Activated CD8-positive, alpha-beta memory T cell treated with anti-CD3 and anti-CD28 coated beads, Interleukin-2, amount 10 ng/mL, durations not matched to agents 7 days and 5 days (primary cell): ENCODE results near the gene LRRTM1. TPM values are rescaled to one million over a fixed set of nuclear protein-coding genes. Genes with fewer than 3 reads are reported as not detected.

ENCODE experiments used
- ATAC-seq: fragments of 150-1000 bp; cut with Tn5 transposase; one replicate; pipeline ENCODE4 v1.10.0; 2021; ENCODE audit warnings: moderate library complexity
- CTCF ChIA-PET: fragments of 350-600 bp; sonication (Branson Sonifier 250); formaldehyde crosslinking; loops from one replicate; lab custom pipeline; 2021; ENCODE audit warnings: antibody characterized with exemption; lab: Charles Lee
- DNase-seq: peaks from one replicate; pipeline ENCODE4 v3.0.0-alpha.2; 2020
- H3K27ac Mint-ChIP-seq: one replicate; pipeline ENCODE4 v1.8.0; 2021; ENCODE audit warnings: mild to moderate bottlenecking, mixed read lengths
- H3K27me3 Mint-ChIP-seq: one replicate; pipeline ENCODE4 v1.8.0; 2021; ENCODE audit warnings: mixed read lengths
- H3K36me3 Mint-ChIP-seq: one replicate; pipeline ENCODE4 v1.8.0; 2021; ENCODE audit warnings: mild to moderate bottlenecking, mixed read lengths
- H3K4me1 Mint-ChIP-seq: one replicate; pipeline ENCODE4 v1.8.0; 2021; ENCODE audit warnings: mixed read lengths
- H3K4me3 Mint-ChIP-seq: one replicate; pipeline ENCODE4 v1.8.0; 2021; ENCODE audit warnings: mild to moderate bottlenecking, moderate library complexity, mixed read lengths
- H3K9me3 Mint-ChIP-seq: one replicate; pipeline ENCODE4 v1.8.0; 2022; ENCODE audit warnings: low read depth, mixed read lengths
- total RNA-seq, 2 experiments: library from RNA; stranded (reverse); gene quantifications; one replicate each; pipeline ENCODE4 v1.2.3, GENCODE V29; 2021

The LRRTM1 gene
- total RNA-seq, 2 experiments from 2014 or later, result not detected

DNA sequence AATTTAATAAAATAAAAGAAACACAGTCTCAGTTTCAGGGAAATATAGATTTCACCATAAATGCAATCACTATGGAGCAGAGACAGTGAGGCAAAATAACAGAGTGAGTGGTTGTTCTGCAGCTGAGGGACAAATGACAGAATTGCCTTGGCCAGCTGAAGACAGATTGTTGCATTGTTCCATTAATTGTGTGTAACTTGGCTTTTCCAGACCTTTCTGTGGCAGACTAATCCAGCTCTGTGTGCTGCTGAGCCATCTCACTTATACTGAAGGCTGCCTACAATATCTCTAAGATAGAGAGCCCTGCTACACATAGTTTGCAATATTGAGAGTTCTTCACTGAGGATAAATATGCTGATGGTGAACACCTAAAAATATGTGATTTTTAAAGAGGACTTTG lies 11.5 kb downstream of the LRRTM1 start:
- DNase-seq (no peak), ATAC-seq (no peak)
- Mint-ChIP-seq H3K4me1 (no peaks in the 10 kb centered on the region), H3K27ac (no peak overlapping the region), H3K27me3 (no peaks in the 10 kb centered on the region), H3K9me3 (peaks cover 2% of the 10 kb centered on the region), H3K36me3 (no peaks in the 10 kb centered on the region), H3K4me3 (no peak overlapping the region)
- CTCF ChIA-PET, result no interaction called here

DNA sequence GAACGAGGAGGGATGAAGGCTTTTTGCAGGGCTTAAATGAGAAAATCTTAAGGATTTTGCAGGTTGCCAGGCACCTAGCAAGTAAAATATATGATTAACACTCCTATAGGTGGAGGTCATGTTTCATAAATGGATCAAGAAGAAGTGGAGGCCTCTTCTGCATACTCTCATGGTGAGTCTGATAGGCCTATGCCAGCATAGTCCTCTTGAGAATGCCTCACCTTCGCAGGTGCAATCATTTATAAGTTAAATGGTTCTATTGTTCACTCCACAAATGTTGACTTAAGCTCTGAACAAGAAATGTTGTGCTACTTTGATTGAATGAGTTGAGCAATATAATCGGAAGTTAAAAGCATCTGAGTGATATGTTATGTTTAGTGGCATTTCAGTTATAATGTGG lies 12.1 kb downstream of the LRRTM1 start:
- CTCF ChIA-PET, result no interaction called here
- ATAC-seq (no peak), DNase-seq (no peak)
- H3K27me3 Mint-ChIP-seq, result no peaks in the 10 kb centered on the region
- no peak overlapping the region for H3K4me3 Mint-ChIP-seq
- no peaks in the 10 kb centered on the region for H3K4me1 Mint-ChIP-seq
- no peaks in the 10 kb centered on the region for H3K36me3 Mint-ChIP-seq
- H3K9me3 Mint-ChIP-seq, result peaks cover 2% of the 10 kb centered on the region
- no peak overlapping the region for H3K27ac Mint-ChIP-seq

DNA sequence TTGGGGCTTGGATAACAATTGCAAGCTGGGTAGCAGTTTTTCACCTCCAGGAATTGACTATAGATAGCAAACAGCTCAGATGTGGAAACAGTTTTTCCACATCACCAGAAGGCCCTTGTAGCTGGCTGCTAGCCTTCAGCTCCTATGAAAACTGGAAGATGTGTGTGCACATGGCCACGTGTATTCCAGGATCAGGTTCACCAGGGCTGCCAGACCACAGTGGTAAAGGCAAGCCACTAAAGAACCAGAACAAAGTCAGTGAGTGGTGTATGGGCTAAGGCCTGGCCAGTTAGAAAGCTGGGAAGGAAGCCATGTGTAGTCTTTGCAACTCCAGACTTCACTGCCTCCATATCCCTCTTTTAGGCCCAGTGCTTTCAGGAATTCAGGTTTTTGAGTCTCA lies 12.9 kb downstream of the LRRTM1 start:
- Mint-ChIP-seq H3K27me3 (no peaks in the 10 kb centered on the region), H3K4me1 (no peaks in the 10 kb centered on the region), H3K4me3 (no peak overlapping the region), H3K36me3 (no peaks in the 10 kb centered on the region), H3K9me3 (peaks cover 4% of the 10 kb centered on the region), H3K27ac (no peak overlapping the region)
- ATAC-seq (no peak), DNase-seq (no peak)
- CTCF ChIA-PET, result no interaction called here

DNA sequence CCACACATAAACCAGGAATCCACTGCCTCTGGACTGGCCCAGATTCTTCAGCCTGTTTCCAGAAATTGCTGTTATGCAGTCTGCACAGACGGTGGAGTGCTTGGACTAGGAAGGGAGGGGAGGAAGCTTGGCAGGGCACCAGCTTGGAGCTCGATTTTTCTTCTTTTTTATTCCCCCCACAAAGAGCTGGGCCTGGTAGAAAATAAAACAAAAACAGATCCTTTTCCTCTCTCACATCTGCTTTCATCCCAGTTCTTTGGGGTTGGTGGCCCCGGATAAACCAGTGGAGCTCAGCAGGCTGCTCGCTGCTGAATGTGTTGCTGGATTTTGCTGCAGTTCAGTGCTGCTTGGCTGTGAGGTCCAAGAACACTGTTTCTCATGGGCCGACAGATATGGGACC lies 16.0 kb downstream of the LRRTM1 start:
- no peaks in the 10 kb centered on the region for H3K27me3 Mint-ChIP-seq
- peaks cover 8% of the 10 kb centered on the region for H3K9me3 Mint-ChIP-seq
- no peak for DNase-seq
- H3K4me3 Mint-ChIP-seq, result no peak overlapping the region
- H3K27ac Mint-ChIP-seq, result no peak overlapping the region
- H3K36me3 Mint-ChIP-seq, result no peaks in the 10 kb centered on the region
- CTCF ChIA-PET, result no interaction called here
- no peak for ATAC-seq
- H3K4me1 Mint-ChIP-seq, result no peaks in the 10 kb centered on the region

DNA sequence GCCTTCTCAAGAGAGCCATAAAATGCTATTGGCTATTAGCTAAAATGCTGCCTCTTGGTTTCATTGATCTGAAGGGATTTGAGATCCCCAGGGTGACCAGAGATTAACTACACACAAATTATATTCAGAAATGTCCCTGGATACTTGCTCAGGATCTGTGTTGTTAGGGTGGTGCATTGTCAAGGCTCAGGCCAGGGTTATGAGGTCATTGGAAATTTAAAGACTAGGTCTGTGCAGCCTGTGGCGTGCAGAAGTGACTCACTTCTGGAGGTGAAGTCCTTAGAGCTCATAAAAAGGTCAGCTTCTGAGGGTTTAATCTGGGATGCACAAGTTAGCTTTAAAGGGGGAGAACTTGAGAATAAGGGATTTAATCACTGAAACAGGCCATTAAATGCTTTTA lies 23.5 kb downstream of the LRRTM1 start:
- no peak overlapping the region for H3K27ac Mint-ChIP-seq
- H3K4me3 Mint-ChIP-seq, result no peak overlapping the region
- H3K9me3 Mint-ChIP-seq, result peaks cover 2% of the 10 kb centered on the region
- ATAC-seq (no peak), DNase-seq (no peak)
- H3K36me3 Mint-ChIP-seq, result peaks cover 1% of the 10 kb centered on the region
- no peaks in the 10 kb centered on the region for H3K4me1 Mint-ChIP-seq
- CTCF ChIA-PET, result no interaction called here
- H3K27me3 Mint-ChIP-seq, result no peaks in the 10 kb centered on the region

DNA sequence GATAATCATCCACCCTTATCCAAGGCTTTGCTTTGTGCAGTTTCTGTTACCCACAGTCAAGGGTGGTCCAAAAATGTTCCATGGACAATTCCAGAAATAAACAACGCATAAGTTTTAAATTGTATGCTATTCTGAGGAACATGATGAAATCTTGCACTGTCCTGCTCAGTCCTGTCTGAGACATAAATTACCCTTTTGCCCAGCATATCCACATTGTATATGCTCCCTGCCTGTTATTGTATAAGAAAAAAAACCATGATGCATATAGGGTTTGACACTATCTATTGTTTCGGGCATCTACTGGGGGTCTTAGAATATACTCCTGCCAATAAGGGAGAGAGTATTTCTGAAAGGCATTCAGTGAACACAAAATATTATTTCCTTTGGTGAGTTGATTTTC lies 24.0 kb downstream of the LRRTM1 start:
- H3K36me3 Mint-ChIP-seq, result peaks cover 1% of the 10 kb centered on the region
- CTCF ChIA-PET, result no interaction called here
- no peaks in the 10 kb centered on the region for H3K4me1 Mint-ChIP-seq
- ATAC-seq, result no peak
- peaks cover 2% of the 10 kb centered on the region for H3K9me3 Mint-ChIP-seq
- H3K27me3 Mint-ChIP-seq, result no peaks in the 10 kb centered on the region
- H3K27ac Mint-ChIP-seq, result no peak overlapping the region
- H3K4me3 Mint-ChIP-seq, result no peak overlapping the region
- no peak for DNase-seq

DNA sequence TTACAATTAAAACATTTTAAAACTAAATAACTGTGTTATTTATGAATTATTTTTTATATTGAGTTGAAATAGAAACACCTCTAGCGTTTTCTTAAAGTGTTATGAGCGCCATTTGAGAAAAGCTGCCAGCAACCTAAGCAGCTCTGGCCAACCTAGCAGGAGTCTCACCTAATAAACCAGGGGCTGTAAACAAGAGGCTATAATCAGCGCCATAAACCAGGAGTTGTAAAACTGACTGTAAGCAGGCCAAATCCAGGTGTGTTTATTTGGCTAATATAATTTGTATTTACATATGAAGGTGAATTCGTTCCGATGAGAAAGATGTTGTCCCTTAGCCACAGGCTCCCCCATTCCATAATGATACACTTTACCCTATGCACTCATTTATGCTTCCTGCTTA lies 34.7 kb downstream of the LRRTM1 start:
- Mint-ChIP-seq H3K4me1 (no peaks in the 10 kb centered on the region), H3K27me3 (no peaks in the 10 kb centered on the region), H3K9me3 (peaks cover 6% of the 10 kb centered on the region), H3K36me3 (no peaks in the 10 kb centered on the region), H3K27ac (no peak overlapping the region), H3K4me3 (no peak overlapping the region)
- ATAC-seq (no peak), DNase-seq (no peak)
- CTCF ChIA-PET, result no interaction called here

DNA sequence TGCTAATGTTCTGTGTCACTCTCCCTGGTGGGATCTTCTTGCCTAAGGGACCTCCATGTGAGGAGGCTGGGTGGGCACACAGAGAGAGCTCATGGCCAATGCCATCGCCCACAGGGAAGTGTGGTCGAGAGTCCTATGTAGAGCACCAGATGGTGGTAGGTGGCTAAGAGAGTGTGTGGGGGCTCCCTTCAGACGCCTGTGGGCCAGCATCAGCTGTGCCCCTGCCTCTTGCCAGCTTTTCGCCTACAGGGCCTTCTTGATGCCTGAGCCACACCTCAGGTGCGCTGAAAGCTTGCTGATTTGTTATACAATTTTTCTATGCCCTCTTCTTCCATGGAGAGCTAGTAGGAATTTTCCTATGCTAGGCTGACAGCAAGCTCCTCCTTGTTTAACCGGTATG lies 38.3 kb downstream of the LRRTM1 start:
- DNase-seq (no peak), ATAC-seq (no peak)
- no peaks in the 10 kb centered on the region for H3K27me3 Mint-ChIP-seq
- H3K27ac Mint-ChIP-seq, result no peak overlapping the region
- no peaks in the 10 kb centered on the region for H3K4me1 Mint-ChIP-seq
- no peaks in the 10 kb centered on the region for H3K36me3 Mint-ChIP-seq
- no peak overlapping the region for H3K4me3 Mint-ChIP-seq
- CTCF ChIA-PET, result no interaction called here
- H3K9me3 Mint-ChIP-seq, result peaks cover 10% of the 10 kb centered on the region

DNA sequence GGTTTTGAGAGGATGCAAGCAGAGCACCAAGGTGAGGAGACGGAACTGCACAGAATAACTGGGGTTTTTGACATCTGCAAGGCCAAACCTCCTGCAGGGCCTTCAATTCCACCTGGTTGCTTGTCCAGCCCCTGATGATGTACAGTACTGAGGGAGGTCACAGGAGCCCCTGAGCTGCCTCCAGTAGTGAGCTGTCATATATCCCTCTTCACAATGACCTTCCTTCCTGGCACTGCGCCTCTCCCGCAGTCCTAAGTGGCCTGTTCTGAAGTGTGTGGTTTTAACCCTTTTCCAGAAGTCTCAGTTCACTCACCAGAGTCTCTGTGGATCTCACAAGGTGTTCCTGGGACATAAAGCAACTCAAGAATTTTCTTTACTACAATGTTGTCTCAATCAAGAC lies 45.3 kb downstream of the LRRTM1 start:
- Mint-ChIP-seq H3K27me3 (no peaks in the 10 kb centered on the region), H3K9me3 (peaks cover 2% of the 10 kb centered on the region), H3K4me1 (no peaks in the 10 kb centered on the region), H3K4me3 (no peak overlapping the region), H3K36me3 (no peaks in the 10 kb centered on the region), H3K27ac (no peak overlapping the region)
- CTCF ChIA-PET, result no interaction called here
- DNase-seq (no peak), ATAC-seq (no peak)

DNA sequence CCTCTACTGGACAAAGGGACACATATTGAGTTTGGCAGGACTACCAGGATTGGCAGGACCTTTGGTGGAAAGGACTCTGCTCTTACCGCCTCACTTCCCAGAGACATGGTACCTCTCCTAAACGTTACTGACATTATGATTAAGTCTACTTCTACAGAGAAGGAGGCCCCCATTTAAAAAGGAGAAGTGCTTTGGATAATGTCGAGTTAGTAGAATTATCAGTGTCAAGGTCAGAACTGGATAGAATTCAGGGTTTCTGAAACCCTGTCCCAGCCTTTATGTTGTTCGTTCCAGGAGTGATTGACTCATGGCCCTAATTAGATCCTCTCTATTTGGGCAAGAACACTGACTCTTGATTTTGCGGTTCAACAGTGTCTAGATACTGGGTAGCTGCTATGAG lies 45.8 kb downstream of the LRRTM1 start:
- peaks cover 2% of the 10 kb centered on the region for H3K9me3 Mint-ChIP-seq
- no peaks in the 10 kb centered on the region for H3K4me1 Mint-ChIP-seq
- CTCF ChIA-PET, result no interaction called here
- H3K27me3 Mint-ChIP-seq, result no peaks in the 10 kb centered on the region
- no peaks in the 10 kb centered on the region for H3K36me3 Mint-ChIP-seq
- H3K4me3 Mint-ChIP-seq, result no peak overlapping the region
- DNase-seq (no peak), ATAC-seq (no peak)
- H3K27ac Mint-ChIP-seq, result no peak overlapping the region

DNA sequence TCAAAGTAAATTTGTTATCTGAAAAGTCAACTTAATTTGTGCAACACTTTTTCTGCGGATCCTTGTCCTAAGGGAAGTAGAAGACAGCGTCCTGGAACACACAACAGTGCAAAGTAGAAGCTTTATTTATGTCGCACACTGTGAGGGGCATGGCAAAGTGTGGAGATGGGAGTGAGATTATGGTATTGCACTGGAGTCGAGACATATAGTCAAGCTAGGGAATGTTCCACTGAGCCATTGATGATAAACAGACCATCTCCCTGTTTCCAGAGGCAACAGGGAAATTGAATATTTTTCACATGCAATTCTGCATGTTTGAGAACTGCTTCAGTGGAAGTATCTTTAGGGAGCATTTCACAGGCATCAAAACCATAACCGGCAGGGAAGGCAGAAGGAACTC lies 46.2 kb downstream of the LRRTM1 start:
- ATAC-seq (no peak), DNase-seq (no peak)
- no peak overlapping the region for H3K4me3 Mint-ChIP-seq
- CTCF ChIA-PET, result no interaction called here
- H3K9me3 Mint-ChIP-seq, result peaks cover 4% of the 10 kb centered on the region
- no peaks in the 10 kb centered on the region for H3K27me3 Mint-ChIP-seq
- no peak overlapping the region for H3K27ac Mint-ChIP-seq
- H3K4me1 Mint-ChIP-seq, result no peaks in the 10 kb centered on the region
- no peaks in the 10 kb centered on the region for H3K36me3 Mint-ChIP-seq

DNA sequence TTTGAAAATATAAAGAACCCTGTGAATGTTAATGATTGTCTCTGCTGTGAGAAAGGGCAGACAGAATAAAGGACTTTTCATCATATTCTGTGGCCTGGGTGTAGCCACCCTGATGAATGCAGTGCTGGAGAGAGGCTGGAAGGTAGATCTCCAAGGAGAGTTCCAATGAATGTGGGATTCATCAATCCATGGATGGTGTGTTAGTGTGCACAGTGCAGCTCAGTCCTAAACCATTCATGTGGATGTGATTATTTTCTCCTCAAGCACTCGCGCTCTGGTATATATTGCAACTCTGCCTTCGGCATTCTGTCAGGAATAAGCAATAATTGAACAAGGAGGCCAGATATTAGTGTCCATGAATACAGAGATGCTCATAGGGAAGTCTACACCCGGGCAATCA lies 47.1 kb downstream of the LRRTM1 start:
- Mint-ChIP-seq H3K4me1 (no peaks in the 10 kb centered on the region), H3K9me3 (peaks cover 2% of the 10 kb centered on the region), H3K4me3 (no peak overlapping the region), H3K36me3 (no peaks in the 10 kb centered on the region), H3K27ac (no peak overlapping the region), H3K27me3 (no peaks in the 10 kb centered on the region)
- ATAC-seq, result no peak
- no peak for DNase-seq
- CTCF ChIA-PET, result no interaction called here

DNA sequence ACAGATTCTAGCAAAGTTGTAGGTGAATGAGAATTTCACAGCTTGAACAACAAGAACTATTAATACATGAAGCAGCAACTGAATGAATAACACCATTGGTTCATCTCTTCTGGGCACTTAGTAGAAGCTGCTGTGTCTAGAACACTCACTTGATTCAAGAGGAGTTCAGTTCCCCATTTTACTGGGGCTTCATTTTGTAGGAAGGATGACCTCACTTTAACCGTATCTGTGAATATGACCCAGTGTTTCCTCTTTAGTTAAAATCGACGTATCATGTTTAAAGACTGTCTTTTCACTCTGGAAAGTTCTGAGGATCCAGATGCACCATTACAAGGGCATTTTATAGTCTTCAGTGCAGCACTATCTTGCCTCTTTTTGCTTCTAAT lies 47.8 kb downstream of the LRRTM1 start:
- Mint-ChIP-seq H3K27me3 (no peaks in the 10 kb centered on the region), H3K4me1 (no peaks in the 10 kb centered on the region), H3K4me3 (no peak overlapping the region), H3K27ac (no peak overlapping the region), H3K36me3 (no peaks in the 10 kb centered on the region), H3K9me3 (peaks cover 2% of the 10 kb centered on the region)
- CTCF ChIA-PET, result interaction anchor here (1.1 kb wide), 1 partner anchor 115 kb away, joined by 3 read pairs; no protein-coding TSS in a partner anchor
- ATAC-seq (no peak), DNase-seq (no peak)

DNA sequence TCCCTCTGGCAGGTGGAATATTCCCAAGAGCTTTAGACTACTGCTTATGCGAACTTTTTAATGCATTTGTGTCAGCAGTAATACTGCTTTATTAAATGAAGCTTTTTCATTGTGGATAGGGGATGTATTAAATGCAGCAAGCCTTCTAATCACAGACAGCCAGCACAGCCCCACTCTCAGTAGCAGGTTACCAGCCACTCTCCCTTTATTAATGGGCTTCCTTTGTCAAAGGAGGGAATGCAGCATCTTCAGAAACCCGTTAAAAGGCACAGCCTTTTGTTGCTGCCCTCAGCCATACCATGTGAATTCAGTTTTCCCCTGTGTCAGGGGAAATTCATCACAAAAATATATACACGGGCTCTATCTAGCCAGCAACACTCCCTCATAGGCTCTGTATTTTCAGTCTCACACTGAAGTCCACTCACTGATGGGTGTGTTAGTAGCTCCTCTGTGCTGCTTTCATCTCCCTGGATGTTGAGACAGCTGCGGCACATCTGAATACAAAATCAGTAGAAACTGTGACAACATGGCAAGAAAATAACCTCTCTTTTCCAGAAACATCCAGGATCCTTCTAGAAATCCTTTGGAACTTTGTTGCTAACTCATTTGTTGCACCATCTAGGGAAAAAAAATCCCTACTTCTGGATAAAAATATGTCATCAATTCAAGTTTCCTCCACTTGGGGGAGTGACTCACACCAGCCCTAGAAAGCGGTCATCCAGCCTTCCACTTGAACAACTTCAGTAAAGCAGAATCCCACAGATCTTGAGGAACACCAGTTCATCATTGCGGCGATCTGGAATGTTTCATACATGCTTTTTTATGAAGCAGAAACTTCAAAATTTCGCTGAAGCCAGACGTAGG lies 48.4 kb downstream of the LRRTM1 start:
- CTCF ChIA-PET, result interaction anchor here (1.1 kb wide), 1 partner anchor 114 kb away, joined by 3 read pairs; no protein-coding TSS in a partner anchor
- no peaks in the 10 kb centered on the region for H3K4me1 Mint-ChIP-seq
- ATAC-seq (no peak), DNase-seq (no peak)
- H3K27ac Mint-ChIP-seq, result no peak overlapping the region
- no peaks in the 10 kb centered on the region for H3K27me3 Mint-ChIP-seq
- H3K4me3 Mint-ChIP-seq, result no peak overlapping the region
- H3K9me3 Mint-ChIP-seq, result peaks cover 2% of the 10 kb centered on the region
- H3K36me3 Mint-ChIP-seq, result no peaks in the 10 kb centered on the region
